ENCODE results near the gene GOLGA8K. TPM values are rescaled to one million over a fixed set of nuclear protein-coding genes. Genes with fewer than 3 reads are reported as not detected.
"Not testable (repeated sequence)": the region's sequence is repeated elsewhere in the genome, so short reads cannot be mapped to it uniquely, and the experiment has no call there.

Gene GOLGA8K
- total RNA-seq: under 1 TPM; 0.60 to 0.81 TPM

DNA sequence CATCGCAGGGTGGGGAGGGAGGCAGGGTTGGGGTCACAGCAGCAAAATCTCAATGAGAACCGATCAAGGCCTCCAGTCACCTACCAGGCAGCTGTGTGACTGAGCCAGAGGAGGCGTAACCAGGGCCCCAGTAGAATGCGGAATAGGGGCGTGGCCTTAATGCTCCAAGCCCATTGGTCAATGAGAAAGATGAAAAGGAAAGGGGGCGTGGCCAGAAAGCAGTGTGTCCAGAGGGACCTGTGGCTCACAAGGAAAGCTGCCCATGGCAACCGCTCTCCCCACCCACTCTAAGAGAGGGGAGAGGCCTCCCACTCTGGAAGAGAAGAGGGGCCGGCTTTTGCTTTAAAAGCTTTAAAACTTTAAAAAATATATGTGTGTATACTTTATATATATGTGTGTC lies at the start of gene GOLGA8K:
TSS of gene GOLGA8K (minus strand) at position 101 of the 400 bp plus-strand sequence. CDS start at position 3, 98 bp downstream.
- H3K4me1 Mint-ChIP-seq; CTCF ChIA-PET; H3K27me3 Mint-ChIP-seq; H3K36me3 Mint-ChIP-seq (ENCODE audit: low read depth); DNase-seq; POLR2A ChIA-PET; H3K9me3 Mint-ChIP-seq; H3K27ac Mint-ChIP-seq; H3K4me3 Mint-ChIP-seq: not testable (repeated sequence)

- H3K4me1 Mint-ChIP-seq; H3K36me3 Mint-ChIP-seq (ENCODE audit: low read depth); H3K27me3 Mint-ChIP-seq; DNase-seq; H3K9me3 Mint-ChIP-seq; POLR2A ChIA-PET; H3K4me3 Mint-ChIP-seq; CTCF ChIA-PET; H3K27ac Mint-ChIP-seq: not testable (repeated sequence)
Measured at GRCh38 chr15:32440445-32440977, 37.4 kb upstream of the GOLGA8K start.

DNA sequence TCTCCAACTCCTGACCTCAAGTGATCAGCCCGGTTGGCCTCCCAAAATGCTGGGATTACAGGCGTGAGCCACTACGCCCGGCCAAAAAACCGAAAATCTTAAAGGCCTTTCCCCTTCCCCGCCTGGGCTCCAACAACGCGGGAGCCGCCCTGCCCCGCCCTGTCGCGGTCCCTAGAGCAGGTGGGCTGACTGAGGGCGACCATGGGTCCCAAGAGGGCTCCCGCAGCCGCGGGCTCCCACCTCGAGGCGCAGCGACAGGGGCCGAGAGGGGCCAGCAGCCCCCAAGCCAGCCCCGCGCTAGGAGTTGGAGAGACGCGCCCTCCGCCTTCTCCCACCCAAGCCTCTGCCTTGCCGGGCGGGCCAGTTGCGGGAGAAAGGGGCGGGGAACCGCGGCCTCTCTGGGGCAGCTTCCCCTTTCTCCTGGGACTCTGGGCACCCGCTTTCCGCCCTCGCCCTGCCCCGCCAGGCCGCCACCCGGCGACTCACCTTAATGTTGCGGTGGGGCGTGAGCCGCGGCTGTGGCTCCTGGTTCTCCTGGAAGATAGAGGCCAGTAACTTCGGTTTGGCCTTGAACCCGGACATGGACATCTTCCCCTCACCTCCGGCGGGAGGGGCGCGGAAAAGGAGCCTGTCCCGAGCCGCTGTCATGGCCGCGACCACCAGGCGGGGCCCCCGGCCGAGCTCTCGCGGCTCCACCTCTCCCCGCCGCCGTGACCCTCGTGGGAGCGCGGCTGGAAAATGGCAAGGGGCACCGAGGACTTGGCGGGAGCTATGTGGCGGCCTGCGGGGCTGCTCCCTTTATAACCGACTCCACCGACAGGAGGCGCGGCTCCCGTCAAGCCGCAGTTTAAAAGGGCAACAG lies 31.2 kb upstream of the GOLGA8K start:
- H3K27ac Mint-ChIP-seq; H3K4me3 Mint-ChIP-seq; H3K9me3 Mint-ChIP-seq; H3K36me3 Mint-ChIP-seq (ENCODE audit: low read depth); POLR2A ChIA-PET; H3K27me3 Mint-ChIP-seq; CTCF ChIA-PET; H3K4me1 Mint-ChIP-seq; DNase-seq: not testable (repeated sequence)

DNA sequence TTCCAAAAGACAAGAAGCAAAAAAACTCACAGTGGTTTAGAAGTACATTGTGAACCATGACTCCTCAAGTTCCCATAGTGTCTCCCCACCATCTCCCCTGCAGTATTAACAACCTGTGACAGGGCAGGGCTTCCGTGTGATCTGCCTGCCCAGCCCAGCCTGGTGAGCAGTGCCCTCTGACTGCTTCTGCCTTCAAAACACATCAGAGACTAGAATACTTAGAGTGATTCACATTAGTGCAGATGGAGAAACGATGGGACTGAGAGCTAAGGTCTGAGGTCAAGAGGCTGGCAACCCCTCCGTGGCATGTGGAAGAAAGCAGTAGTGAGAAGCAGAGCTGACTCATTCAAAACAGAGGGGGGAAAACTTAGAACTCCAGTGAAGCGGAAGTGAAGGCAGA lies 24.5 kb upstream of the GOLGA8K start:
- H3K4me3 Mint-ChIP-seq; H3K27me3 Mint-ChIP-seq; H3K27ac Mint-ChIP-seq; POLR2A ChIA-PET; H3K4me1 Mint-ChIP-seq; H3K9me3 Mint-ChIP-seq; H3K36me3 Mint-ChIP-seq (ENCODE audit: low read depth); DNase-seq; CTCF ChIA-PET: not testable (repeated sequence)

DNA sequence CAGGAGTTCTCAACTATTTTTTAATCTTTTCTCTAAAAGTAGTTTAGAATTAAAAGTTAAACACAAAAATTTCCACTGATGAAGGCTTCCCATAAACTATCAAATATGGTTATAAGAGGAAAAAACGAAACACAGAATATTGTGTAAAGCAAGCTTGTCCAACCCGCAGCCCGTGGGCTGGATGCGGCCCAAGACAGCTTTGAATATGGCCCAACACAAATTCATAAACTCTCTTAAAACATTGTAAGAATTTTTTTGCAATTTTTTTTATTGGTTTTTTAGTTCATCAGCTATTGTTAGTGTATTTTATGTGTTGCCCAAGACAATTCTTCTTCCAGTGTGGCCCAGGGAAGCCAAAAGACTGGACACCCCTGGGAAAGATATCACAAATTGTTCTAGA lies 23.4 kb upstream of the GOLGA8K start:
- H3K9me3 Mint-ChIP-seq; H3K36me3 Mint-ChIP-seq (ENCODE audit: low read depth); H3K4me3 Mint-ChIP-seq; DNase-seq; POLR2A ChIA-PET; CTCF ChIA-PET; H3K27me3 Mint-ChIP-seq; H3K4me1 Mint-ChIP-seq; H3K27ac Mint-ChIP-seq: not testable (repeated sequence)

DNA sequence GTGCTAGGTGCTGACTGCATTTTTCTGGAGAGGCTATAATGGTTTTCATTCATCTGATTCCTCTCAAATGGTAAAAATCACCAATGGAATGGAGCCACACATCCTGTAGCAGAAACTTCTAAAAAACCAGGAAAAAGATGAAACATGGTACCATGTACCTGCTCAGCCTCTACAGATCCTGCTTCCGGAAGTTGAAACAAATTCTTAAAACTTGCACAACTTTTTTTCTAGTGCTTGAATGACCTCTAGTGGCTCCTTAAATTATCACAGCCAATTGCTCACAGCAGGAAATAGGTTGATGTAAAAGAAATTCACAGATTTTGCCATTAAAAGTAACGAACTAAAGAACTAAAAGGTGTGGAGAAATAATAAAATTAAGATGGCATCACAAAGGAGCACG lies 4.8 kb upstream of the GOLGA8K start:
- H3K4me3 Mint-ChIP-seq; H3K9me3 Mint-ChIP-seq; CTCF ChIA-PET; H3K4me1 Mint-ChIP-seq; H3K27me3 Mint-ChIP-seq; H3K27ac Mint-ChIP-seq; DNase-seq; POLR2A ChIA-PET; H3K36me3 Mint-ChIP-seq (ENCODE audit: low read depth): not testable (repeated sequence)

- CTCF ChIA-PET; H3K4me3 Mint-ChIP-seq; H3K27ac Mint-ChIP-seq; H3K27me3 Mint-ChIP-seq; H3K9me3 Mint-ChIP-seq; H3K36me3 Mint-ChIP-seq (ENCODE audit: low read depth); DNase-seq; H3K4me1 Mint-ChIP-seq; POLR2A ChIA-PET: not testable (repeated sequence)
Measured at GRCh38 chr15:32396522-32396921, 6.6 kb downstream of the GOLGA8K start.

GRCh38 chr15:32394745-32395144 lies 8.3 kb downstream of the GOLGA8K start:
- CTCF ChIA-PET: not testable (repeated sequence)

GRCh38 chr15:32388050-32388648 lies 14.9 kb downstream of the GOLGA8K start:
- H3K4me3 Mint-ChIP-seq; H3K27ac Mint-ChIP-seq; H3K4me1 Mint-ChIP-seq; H3K27me3 Mint-ChIP-seq; CTCF ChIA-PET; POLR2A ChIA-PET; DNase-seq; H3K36me3 Mint-ChIP-seq (ENCODE audit: low read depth); H3K9me3 Mint-ChIP-seq: not testable (repeated sequence)

More at GRCh38 chr15:32394745-32395144, 8.3 kb downstream of the GOLGA8K start:
- H3K9me3 Mint-ChIP-seq; DNase-seq; H3K27ac Mint-ChIP-seq; POLR2A ChIA-PET; H3K27me3 Mint-ChIP-seq; H3K4me1 Mint-ChIP-seq; H3K4me3 Mint-ChIP-seq; H3K36me3 Mint-ChIP-seq (ENCODE audit: low read depth): not testable (repeated sequence)

DNA sequence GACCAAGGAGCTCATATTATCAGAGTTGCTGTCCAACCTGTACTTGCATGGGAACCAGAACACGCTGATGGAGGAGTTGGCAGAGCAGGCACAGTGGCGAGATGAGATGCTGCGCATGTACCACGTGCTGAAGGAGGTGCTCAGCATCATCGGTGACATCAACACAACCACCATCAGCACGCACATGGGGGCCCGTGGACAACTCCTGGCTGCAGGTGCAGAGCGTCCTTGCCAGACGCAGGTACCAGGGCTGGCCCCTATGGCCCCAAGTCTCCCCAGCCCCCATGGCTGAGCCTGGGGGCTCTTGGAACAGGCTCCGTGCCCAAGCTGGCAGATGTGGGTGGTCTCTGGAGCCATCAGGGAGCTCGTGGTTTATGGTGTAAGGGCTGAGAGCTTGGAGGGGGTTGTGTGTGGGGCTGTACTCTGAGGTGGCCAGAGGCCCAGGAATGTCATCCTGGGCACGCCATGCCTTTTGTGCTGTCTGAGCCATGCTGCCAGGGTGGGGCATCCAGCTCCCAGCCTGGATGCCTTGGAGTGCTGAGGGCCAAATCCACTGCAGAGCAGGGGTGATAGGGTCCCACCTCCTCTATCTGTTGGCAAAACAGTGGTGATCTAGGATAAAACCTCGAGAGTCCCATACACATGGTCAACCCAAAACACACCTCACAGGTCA lies 17.1 kb downstream of the GOLGA8K start:
- CTCF ChIA-PET, H3K4me1 Mint-ChIP-seq, POLR2A ChIA-PET: not testable (repeated sequence)

GRCh38 chr15:32374185-32374584 lies 28.9 kb downstream of the GOLGA8K start:
- POLR2A ChIA-PET; CTCF ChIA-PET; DNase-seq; H3K27me3 Mint-ChIP-seq; H3K36me3 Mint-ChIP-seq (ENCODE audit: low read depth); H3K27ac Mint-ChIP-seq; H3K9me3 Mint-ChIP-seq; H3K4me3 Mint-ChIP-seq; H3K4me1 Mint-ChIP-seq: not testable (repeated sequence)

More for the DNA sequence above, 17.1 kb downstream of the GOLGA8K start:
- H3K27ac Mint-ChIP-seq; DNase-seq; H3K4me3 Mint-ChIP-seq; H3K27me3 Mint-ChIP-seq; H3K9me3 Mint-ChIP-seq; H3K36me3 Mint-ChIP-seq (ENCODE audit: low read depth): not testable (repeated sequence)

GRCh38 chr15:32373707-32374106 lies 29.4 kb downstream of the GOLGA8K start:
- H3K27me3 Mint-ChIP-seq; CTCF ChIA-PET; H3K4me3 Mint-ChIP-seq; H3K27ac Mint-ChIP-seq; H3K9me3 Mint-ChIP-seq; POLR2A ChIA-PET; DNase-seq; H3K4me1 Mint-ChIP-seq; H3K36me3 Mint-ChIP-seq (ENCODE audit: low read depth): not testable (repeated sequence)

DNA sequence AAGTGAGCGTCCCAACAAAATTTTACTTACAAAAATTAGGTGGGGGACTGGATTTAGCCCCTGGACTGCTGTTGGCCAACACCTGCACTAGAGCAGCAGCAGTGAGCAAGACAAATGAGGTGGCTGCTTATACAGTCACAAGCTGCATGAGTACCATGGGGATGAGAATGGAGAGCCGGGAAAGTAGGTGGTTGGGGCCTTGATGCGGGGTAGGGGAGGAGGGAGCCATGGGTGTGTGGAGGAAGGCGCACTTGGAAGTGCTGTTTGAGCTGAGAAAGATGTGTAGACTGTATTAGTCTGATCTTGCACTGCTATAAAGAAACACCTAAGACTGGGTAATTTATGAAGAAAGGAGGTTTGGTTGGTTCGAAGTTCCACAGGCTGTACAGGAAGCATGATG lies 31.0 kb downstream of the GOLGA8K start:
- H3K36me3 Mint-ChIP-seq (ENCODE audit: low read depth); H3K27ac Mint-ChIP-seq; CTCF ChIA-PET; H3K27me3 Mint-ChIP-seq; H3K4me3 Mint-ChIP-seq; H3K4me1 Mint-ChIP-seq; DNase-seq; POLR2A ChIA-PET; H3K9me3 Mint-ChIP-seq: not testable (repeated sequence)

DNA sequence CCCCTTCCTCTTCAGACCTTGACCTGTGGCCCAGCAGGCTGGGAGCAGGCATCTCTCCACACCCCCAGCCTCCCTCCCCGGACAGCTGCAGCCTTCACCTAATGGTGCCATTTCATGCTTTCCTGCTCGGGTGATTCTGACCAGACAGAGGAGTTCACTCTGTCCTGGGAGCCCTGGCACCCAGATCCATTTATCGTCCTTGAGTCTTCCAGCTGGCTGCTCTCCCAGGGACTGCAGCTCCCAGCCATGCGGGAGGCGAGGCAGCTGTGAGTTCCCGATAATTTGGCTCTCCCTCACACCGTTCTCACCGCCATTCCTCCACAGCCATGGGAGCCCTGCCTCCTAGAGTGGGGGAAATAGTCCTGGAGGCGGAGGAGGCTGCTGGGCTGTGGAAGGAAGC lies 32.6 kb downstream of the GOLGA8K start:
- H3K27me3 Mint-ChIP-seq; H3K4me1 Mint-ChIP-seq; CTCF ChIA-PET; H3K27ac Mint-ChIP-seq; H3K4me3 Mint-ChIP-seq; POLR2A ChIA-PET; H3K36me3 Mint-ChIP-seq (ENCODE audit: low read depth); DNase-seq; H3K9me3 Mint-ChIP-seq: not testable (repeated sequence)

Data from activated CD4-positive, alpha-beta memory T cell treated with anti-CD3 and anti-CD28 coated beads, Interleukin-2, amount 10 ng/mL, durations not matched to agents 7 days and 5 days (primary cell).